Neural cell (in vitro differentiated cells): ENCODE measurements around the gene RAP1A.

ENCODE experiments used
- EP300 ChIP-seq: fragments of 450-650 bp; conservative IDR thresholded peaks from 2 replicates; pipeline ENCODE4 v1.6.1; 2014; ENCODE audit warnings: antibody characterized with exemption, mild to moderate bottlenecking, moderate library complexity; ENCODE audit not compliant: poor library complexity, severe bottlenecking
- EZH2 ChIP-seq: fragments of 200-600, 300-800 bp; shearing (Covaris generic), sonication (generic); IDR thresholded peaks from 2 replicates; pipeline ENCODE4 v1.6.1; 2014; ENCODE audit warnings: antibody characterized with exemption, low read length, borderline replicate concordance, mild to moderate bottlenecking; ENCODE audit not compliant: insufficient read depth, poor library complexity, severe bottlenecking
- TAF1 ChIP-seq: IDR thresholded peaks from 2 replicates; pipeline ENCODE4 v1.6.1; 2012; ENCODE audit warnings: low read depth
- TF ChIP-seq, protein P1 (sequence below): fragments of 450-650 bp; IDR thresholded peaks from 2 replicates; pipeline ENCODE4 v1.5.1; 2014; ENCODE audit warnings: antibody characterized with exemption, mild to moderate bottlenecking, moderate library complexity; ENCODE audit not compliant: poor library complexity, severe bottlenecking

- no peak for TF ChIP-seq EZH2
- TF ChIP-seq TAF1 = no peak
- TF ChIP-seq, protein P1, sequence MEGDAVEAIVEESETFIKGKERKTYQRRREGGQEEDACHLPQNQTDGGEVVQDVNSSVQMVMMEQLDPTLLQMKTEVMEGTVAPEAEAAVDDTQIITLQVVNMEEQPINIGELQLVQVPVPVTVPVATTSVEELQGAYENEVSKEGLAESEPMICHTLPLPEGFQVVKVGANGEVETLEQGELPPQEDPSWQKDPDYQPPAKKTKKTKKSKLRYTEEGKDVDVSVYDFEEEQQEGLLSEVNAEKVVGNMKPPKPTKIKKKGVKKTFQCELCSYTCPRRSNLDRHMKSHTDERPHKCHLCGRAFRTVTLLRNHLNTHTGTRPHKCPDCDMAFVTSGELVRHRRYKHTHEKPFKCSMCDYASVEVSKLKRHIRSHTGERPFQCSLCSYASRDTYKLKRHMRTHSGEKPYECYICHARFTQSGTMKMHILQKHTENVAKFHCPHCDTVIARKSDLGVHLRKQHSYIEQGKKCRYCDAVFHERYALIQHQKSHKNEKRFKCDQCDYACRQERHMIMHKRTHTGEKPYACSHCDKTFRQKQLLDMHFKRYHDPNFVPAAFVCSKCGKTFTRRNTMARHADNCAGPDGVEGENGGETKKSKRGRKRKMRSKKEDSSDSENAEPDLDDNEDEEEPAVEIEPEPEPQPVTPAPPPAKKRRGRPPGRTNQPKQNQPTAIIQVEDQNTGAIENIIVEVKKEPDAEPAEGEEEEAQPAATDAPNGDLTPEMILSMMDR = no peak
- TF ChIP-seq EP300 = no peak
These were observed 2.6 kb downstream of the RAP1A start for GRCh38 chr1:111622166-111622565.
